ENCODE results near the gene AGPAT1. TPM values are rescaled to one million over a fixed set of nuclear protein-coding genes. Genes with fewer than 3 reads are reported as not detected.

The AGPAT1 gene
- total and polyA plus RNA-seq, 2 of the 13 experiments (the other 11 are each of a cell fraction or from before 2014, with no cell fraction given) = 51.3 to 139 TPM

DNA sequence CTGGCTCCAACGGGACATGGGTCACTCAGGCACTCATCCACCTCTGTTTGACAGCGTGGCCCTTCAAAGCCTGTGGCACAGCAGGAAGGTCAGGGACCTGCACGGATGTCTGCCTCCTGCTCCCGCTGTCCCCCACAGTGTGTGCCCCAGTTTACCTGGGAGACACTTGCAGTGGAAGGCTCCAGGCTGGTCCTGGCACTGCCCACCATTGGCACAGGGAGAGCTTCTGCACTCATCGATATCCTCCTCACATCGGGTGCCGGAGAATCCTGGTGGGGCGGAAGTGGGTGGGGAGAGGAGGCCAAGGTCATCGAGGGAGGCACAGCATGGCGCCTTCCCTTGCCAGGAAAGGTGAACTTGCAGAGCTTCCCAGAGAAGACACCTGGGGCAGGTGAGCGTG lies 41.1 kb upstream of the AGPAT1 start:
- Histone ChIP-seq H3K4me3 (replicated peaks in 1 of 3; ENCODE audit: insufficient read depth in 1 of 3, low read depth in 2 of 3, low read length in 3 of 3) (no peak overlapping the region), H3K9me3 (ENCODE audit: low read length) (no peaks in the 10 kb centered on the region), H3K9ac (ENCODE audit: insufficient read depth, low read depth, low read length) (no peak overlapping the region), H3K36me3 (replicated peaks in 1 of 2; ENCODE audit: control insufficient read depth in 1 of 2, insufficient read depth in 2 of 2, low read length in 2 of 2) (no peaks in the 10 kb centered on the region), H3K4me2 (ENCODE audit: low read depth, low read length) (no peak overlapping the region), H3K27ac (ENCODE audit: extremely low read length, insufficient read depth, low read length) (no peak overlapping the region), H4K20me1 (ENCODE audit: insufficient read depth, low read length) (no peaks in the 10 kb centered on the region), H3K27me3 (ENCODE audit: control insufficient read depth in 1 of 2, insufficient read depth in 2 of 2, low read length in 2 of 2) (peaks cover 12 to 68% of the 10 kb centered on the region in 2 experiments; a peak in 4 of 5 replicates), H3K79me2 (ENCODE audit: insufficient read depth, low read length) (no peaks in the 10 kb centered on the region), H3K4me1 (ENCODE audit: insufficient read depth, low read length) (no peaks in the 10 kb centered on the region), H2AFZ (ENCODE audit: low read length) (no peak overlapping the region)
- BruUV-seq (replicated peaks) = no TSS peak
- intact Hi-C loops (cut with micrococcal nuclease; ENCODE audit: unreplicated experiment) (no loop called here), in situ Hi-C loops (cut with HindIII; ENCODE audit: extremely low pct_ligation_motif_present, low pct_unique_long_range_greater_than_20kb) (no loop called here)
- ChIA-PET CTCF (ENCODE audit: low intra/inter-chr PET ratio, low total read pairs) (no interaction called here), POLR2A (no interaction called here)
- WGBS (ENCODE audit: low lambda C conversion rate) = 21% methylated on average over 11 of the region's 11 CpGs
- DNase-seq (ENCODE audit: low spot score) (no peak), ATAC-seq (no peak), FAIRE-seq (no peak)
- TF ChIP-seq ZNF83 (CRISPR knock-in tag; IDR thresholded peaks at IDR 0.05; ENCODE audit: borderline replicate concordance) (no peak), CENPT (CRISPR knock-in tag; IDR thresholded peaks at IDR 0.05; ENCODE audit: low read depth) (no peak), ZNF775 (CRISPR knock-in tag; IDR thresholded peaks at IDR 0.05; ENCODE audit: borderline replicate concordance) (no peak), ZNF225 (CRISPR knock-in tag; IDR thresholded peaks at IDR 0.05) (no peak), ARID2 (CRISPR knock-in tag; IDR thresholded peaks at IDR 0.05; ENCODE audit: borderline replicate concordance) (no peak), ZNF768 (CRISPR knock-in tag; IDR thresholded peaks at IDR 0.05) (no peak), BHLHE40 (IDR thresholded peaks at IDR 0.05; ENCODE audit: low read length) (no peak), ZEB1 (IDR thresholded peaks at IDR 0.05; ENCODE audit: insufficient replicate concordance, low read depth) (no peak), YEATS4 (CRISPR knock-in tag; IDR thresholded peaks at IDR 0.05; ENCODE audit: borderline replicate concordance) (no peak)
- TF ChIP-seq, protein P1, sequence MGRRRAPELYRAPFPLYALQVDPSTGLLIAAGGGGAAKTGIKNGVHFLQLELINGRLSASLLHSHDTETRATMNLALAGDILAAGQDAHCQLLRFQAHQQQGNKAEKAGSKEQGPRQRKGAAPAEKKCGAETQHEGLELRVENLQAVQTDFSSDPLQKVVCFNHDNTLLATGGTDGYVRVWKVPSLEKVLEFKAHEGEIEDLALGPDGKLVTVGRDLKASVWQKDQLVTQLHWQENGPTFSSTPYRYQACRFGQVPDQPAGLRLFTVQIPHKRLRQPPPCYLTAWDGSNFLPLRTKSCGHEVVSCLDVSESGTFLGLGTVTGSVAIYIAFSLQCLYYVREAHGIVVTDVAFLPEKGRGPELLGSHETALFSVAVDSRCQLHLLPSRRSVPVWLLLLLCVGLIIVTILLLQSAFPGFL (CRISPR knock-in tag; IDR thresholded peaks at IDR 0.05) = no peak
- TF ChIP-seq, protein P2, sequence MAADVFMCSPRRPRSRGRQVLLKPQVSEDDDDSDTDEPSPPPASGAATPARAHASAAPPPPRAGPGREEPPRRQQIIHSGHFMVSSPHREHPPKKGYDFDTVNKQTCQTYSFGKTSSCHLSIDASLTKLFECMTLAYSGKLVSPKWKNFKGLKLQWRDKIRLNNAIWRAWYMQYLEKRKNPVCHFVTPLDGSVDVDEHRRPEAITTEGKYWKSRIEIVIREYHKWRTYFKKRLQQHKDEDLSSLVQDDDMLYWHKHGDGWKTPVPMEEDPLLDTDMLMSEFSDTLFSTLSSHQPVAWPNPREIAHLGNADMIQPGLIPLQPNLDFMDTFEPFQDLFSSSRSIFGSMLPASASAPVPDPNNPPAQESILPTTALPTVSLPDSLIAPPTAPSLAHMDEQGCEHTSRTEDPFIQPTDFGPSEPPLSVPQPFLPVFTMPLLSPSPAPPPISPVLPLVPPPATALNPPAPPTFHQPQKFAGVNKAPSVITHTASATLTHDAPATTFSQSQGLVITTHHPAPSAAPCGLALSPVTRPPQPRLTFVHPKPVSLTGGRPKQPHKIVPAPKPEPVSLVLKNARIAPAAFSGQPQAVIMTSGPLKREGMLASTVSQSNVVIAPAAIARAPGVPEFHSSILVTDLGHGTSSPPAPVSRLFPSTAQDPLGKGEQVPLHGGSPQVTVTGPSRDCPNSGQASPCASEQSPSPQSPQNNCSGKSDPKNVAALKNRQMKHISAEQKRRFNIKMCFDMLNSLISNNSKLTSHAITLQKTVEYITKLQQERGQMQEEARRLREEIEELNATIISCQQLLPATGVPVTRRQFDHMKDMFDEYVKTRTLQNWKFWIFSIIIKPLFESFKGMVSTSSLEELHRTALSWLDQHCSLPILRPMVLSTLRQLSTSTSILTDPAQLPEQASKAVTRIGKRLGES (CRISPR knock-in tag; IDR thresholded peaks at IDR 0.05; ENCODE audit: borderline replicate concordance) = no peak
- TF ChIP-seq, protein P3, sequence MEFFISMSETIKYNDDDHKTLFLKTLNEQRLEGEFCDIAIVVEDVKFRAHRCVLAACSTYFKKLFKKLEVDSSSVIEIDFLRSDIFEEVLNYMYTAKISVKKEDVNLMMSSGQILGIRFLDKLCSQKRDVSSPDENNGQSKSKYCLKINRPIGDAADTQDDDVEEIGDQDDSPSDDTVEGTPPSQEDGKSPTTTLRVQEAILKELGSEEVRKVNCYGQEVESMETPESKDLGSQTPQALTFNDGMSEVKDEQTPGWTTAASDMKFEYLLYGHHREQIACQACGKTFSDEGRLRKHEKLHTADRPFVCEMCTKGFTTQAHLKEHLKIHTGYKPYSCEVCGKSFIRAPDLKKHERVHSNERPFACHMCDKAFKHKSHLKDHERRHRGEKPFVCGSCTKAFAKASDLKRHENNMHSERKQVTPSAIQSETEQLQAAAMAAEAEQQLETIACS (CRISPR knock-in tag; IDR thresholded peaks at IDR 0.05) = no peak
- TF ChIP-seq, protein P4, sequence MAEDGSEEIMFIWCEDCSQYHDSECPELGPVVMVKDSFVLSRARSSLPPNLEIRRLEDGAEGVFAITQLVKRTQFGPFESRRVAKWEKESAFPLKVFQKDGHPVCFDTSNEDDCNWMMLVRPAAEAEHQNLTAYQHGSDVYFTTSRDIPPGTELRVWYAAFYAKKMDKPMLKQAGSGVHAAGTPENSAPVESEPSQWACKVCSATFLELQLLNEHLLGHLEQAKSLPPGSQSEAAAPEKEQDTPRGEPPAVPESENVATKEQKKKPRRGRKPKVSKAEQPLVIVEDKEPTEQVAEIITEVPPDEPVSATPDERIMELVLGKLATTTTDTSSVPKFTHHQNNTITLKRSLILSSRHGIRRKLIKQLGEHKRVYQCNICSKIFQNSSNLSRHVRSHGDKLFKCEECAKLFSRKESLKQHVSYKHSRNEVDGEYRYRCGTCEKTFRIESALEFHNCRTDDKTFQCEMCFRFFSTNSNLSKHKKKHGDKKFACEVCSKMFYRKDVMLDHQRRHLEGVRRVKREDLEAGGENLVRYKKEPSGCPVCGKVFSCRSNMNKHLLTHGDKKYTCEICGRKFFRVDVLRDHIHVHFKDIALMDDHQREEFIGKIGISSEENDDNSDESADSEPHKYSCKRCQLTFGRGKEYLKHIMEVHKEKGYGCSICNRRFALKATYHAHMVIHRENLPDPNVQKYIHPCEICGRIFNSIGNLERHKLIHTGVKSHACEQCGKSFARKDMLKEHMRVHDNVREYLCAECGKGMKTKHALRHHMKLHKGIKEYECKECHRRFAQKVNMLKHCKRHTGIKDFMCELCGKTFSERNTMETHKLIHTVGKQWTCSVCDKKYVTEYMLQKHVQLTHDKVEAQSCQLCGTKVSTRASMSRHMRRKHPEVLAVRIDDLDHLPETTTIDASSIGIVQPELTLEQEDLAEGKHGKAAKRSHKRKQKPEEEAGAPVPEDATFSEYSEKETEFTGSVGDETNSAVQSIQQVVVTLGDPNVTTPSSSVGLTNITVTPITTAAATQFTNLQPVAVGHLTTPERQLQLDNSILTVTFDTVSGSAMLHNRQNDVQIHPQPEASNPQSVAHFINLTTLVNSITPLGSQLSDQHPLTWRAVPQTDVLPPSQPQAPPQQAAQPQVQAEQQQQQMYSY (CRISPR knock-in tag; IDR thresholded peaks at IDR 0.05) = no peak
